SK-N-SH (cell line): Measurements from ENCODE around the gene SNX5. TPM values are rescaled to one million over a fixed set of nuclear protein-coding genes. Genes with fewer than 3 reads are reported as not detected.

Source experiments
- CTCF ChIA-PET: fragments of 300-600, 350-600 bp; formaldehyde crosslinking; extraction: SDS; loops from one replicate; lab custom pipeline; 2021; lab: Yijun Ruan, JAX
- POLR2A ChIA-PET: fragments of 350-600 bp; sonication (Branson Sonifier 250); formaldehyde crosslinking; extraction: SDS; loops from one replicate; lab custom pipeline; 2020; ENCODE audit warnings: antibody characterized with exemption, inconsistent platforms; lab: Yijun Ruan, JAX
- DNase-seq: peaks from one replicate; pipeline ENCODE4 v3.0.0; 2012
- H2AFZ ChIP-seq: fragments of 200-600 bp; sonication (generic); 2 replicates; pipeline ENCODE4 v1.8.1; 2016; ENCODE audit warnings: antibody characterized with exemption, mild to moderate bottlenecking, low read depth
- H3F3A ChIP-seq: fragments of 200-600 bp; sonication (generic); replicated peaks from 2 replicates; pipeline ENCODE3; 2016; ENCODE audit warnings: antibody characterized with exemption, mild to moderate bottlenecking; ENCODE audit not compliant: insufficient read depth
- H3K27ac ChIP-seq, 2 experiments: fragments of 200-500 bp in 1 of 2; fragments of 200-600 bp in 1 of 2; sonication (Bioruptor generic) in 1 of 2; sonication (generic), shearing (Covaris generic) in 1 of 2; 2 replicates each; pipeline versions ENCODE4 v1.5.1 to v1.6.1; 2014 to 2016; ENCODE audit warnings: low read depth in 2 of 2, inconsistent platforms in 1 of 2, low read length in 1 of 2, mild to moderate bottlenecking in 1 of 2, mixed read lengths in 1 of 2
- H3K27me3 ChIP-seq: fragments of 200-600 bp; sonication (generic), shearing (Covaris generic); 2 replicates; pipeline ENCODE4 v1.6.1; 2016; ENCODE audit warnings: mixed run types; ENCODE audit not compliant: insufficient read depth
- H3K36me3 ChIP-seq, 2 experiments: fragments of 200-500 bp in 1 of 2; fragments of 200-600 bp in 1 of 2; sonication (Bioruptor generic) in 1 of 2; sonication (generic) in 1 of 2; replicated peaks in 1 of 2; 2 replicates each; pipeline versions ENCODE3 to v1.5.1; 2014 to 2016; ENCODE audit warnings: low read length in 1 of 2, mild to moderate bottlenecking in 1 of 2; ENCODE audit not compliant: insufficient read depth in 2 of 2, control insufficient read depth in 1 of 2
- H3K4me1 ChIP-seq, 2 experiments: fragments of 200-500 bp in 1 of 2; fragments of 200-600 bp in 1 of 2; sonication (Bioruptor generic) in 1 of 2; sonication (generic), shearing (Covaris generic) in 1 of 2; 2 replicates each; pipeline versions ENCODE4 v1.5.1 to v1.6.1; 2014 to 2016; ENCODE audit warnings: low read depth in 1 of 2, low read length in 1 of 2, mixed run types in 1 of 2; ENCODE audit not compliant: insufficient read depth in 2 of 2, control insufficient read depth in 1 of 2
- H3K4me2 ChIP-seq: fragments of 200-600 bp; sonication (generic), shearing (Covaris generic); 2 replicates; pipeline ENCODE4 v1.6.1; 2017; ENCODE audit warnings: mixed run types
- H3K4me3 ChIP-seq, 2 experiments: fragments of 200-500 bp in 1 of 2; fragments of 200-600 bp in 1 of 2; sonication (Bioruptor generic) in 1 of 2; sonication (generic), shearing (Covaris generic) in 1 of 2; 2 replicates each; pipeline versions ENCODE4 v1.5.1 to v1.8.1; 2014 to 2016; ENCODE audit warnings: low read depth in 2 of 2, inconsistent platforms in 1 of 2, low read length in 1 of 2, mild to moderate bottlenecking in 1 of 2, mixed read lengths in 1 of 2, moderate library complexity in 1 of 2
- H3K79me2 ChIP-seq: fragments of 200-600 bp; sonication (generic); 2 replicates; pipeline ENCODE4 v1.8.1; 2017; ENCODE audit warnings: mild to moderate bottlenecking; ENCODE audit not compliant: insufficient read depth
- H3K9ac ChIP-seq: fragments of 200-600 bp; sonication (generic); 2 replicates; pipeline ENCODE4 v1.6.1; 2017; ENCODE audit warnings: mixed run types
- H3K9me2 ChIP-seq: fragments of 200-600 bp; sonication (generic); 2 replicates; pipeline ENCODE4 v1.6.1; 2017; ENCODE audit warnings: mixed run types
- H3K9me3 ChIP-seq: fragments of 200-600 bp; sonication (generic); 2 replicates; pipeline ENCODE4 v1.6.1; 2017; ENCODE audit warnings: mixed run types, mild to moderate bottlenecking, moderate library complexity
- H4K20me1 ChIP-seq: fragments of 200-600 bp; sonication (generic); 2 replicates; pipeline ENCODE4 v1.6.1; 2017; ENCODE audit warnings: mild to moderate bottlenecking, mixed run types; ENCODE audit not compliant: insufficient read depth
- CHD2 ChIP-seq: fragments of 150-350 bp; IDR thresholded peaks from 2 replicates; pipeline ENCODE4 v1.6.1; 2018; ENCODE audit warnings: low read length; ENCODE audit not compliant: partially characterized antibody
- EP300 ChIP-seq, 2 experiments: IDR thresholded peaks; 2 replicates each; pipeline versions ENCODE4 v1.4.0 to v1.6.1; 2012; ENCODE audit warnings: borderline replicate concordance in 1 of 2, low read depth in 1 of 2, low read length in 1 of 2
- FOSL2 ChIP-seq: IDR thresholded peaks from 2 replicates; pipeline ENCODE4 v1.4.0; 2012; ENCODE audit warnings: low read depth, mild to moderate bottlenecking, moderate library complexity, borderline replicate concordance
- FOXJ3 ChIP-seq: sonication (generic); formaldehyde crosslinking; IDR thresholded peaks from 2 replicates; pipeline ENCODE4 v1.5.1; 2020; ENCODE audit warnings: mild to moderate bottlenecking, missing genetic modification reagents
- JUND ChIP-seq: IDR thresholded peaks from 2 replicates; pipeline ENCODE4 v1.4.0; 2012
- MAX ChIP-seq: IDR thresholded peaks from 2 replicates; pipeline ENCODE4 v1.4.0; 2012; ENCODE audit warnings: low read depth
- MEF2A ChIP-seq: IDR thresholded peaks from 2 replicates; pipeline ENCODE4 v1.4.0; 2012; ENCODE audit warnings: low read depth, borderline replicate concordance
- MXI1 ChIP-seq: IDR thresholded peaks from 2 replicates; pipeline ENCODE4 v1.6.1; 2012; ENCODE audit warnings: mild to moderate bottlenecking, low read depth, low read length, improper control_type of control experiment
- NRF1 ChIP-seq: IDR thresholded peaks from 2 replicates; pipeline ENCODE4 v1.6.1; 2012; ENCODE audit warnings: low read depth, mild to moderate bottlenecking, low read length
- RAD21 ChIP-seq: IDR thresholded peaks from 2 replicates; pipeline ENCODE4 v1.6.1; 2012; ENCODE audit warnings: mild to moderate bottlenecking, low read length
- RFX5 ChIP-seq: IDR thresholded peaks from 2 replicates; pipeline ENCODE4 v1.6.1; 2012; ENCODE audit warnings: mild to moderate bottlenecking, improper control_type of control experiment, low read length
- SIN3A ChIP-seq: IDR thresholded peaks from 2 replicates; pipeline ENCODE4 v1.6.1; 2012; ENCODE audit warnings: low read depth, mild to moderate bottlenecking, low read length, moderate library complexity, borderline replicate concordance
- TEAD4 ChIP-seq: IDR thresholded peaks from 2 replicates; pipeline ENCODE4 v1.4.0; 2012; ENCODE audit warnings: mild to moderate bottlenecking, borderline replicate concordance; ENCODE audit not compliant: insufficient read depth
- USF2 ChIP-seq: fragments of 150-350 bp; IDR thresholded peaks from 2 replicates; pipeline ENCODE4 v1.6.1; 2017; ENCODE audit warnings: antibody characterized with exemption, low read length, low read depth, borderline replicate concordance
- YY1 ChIP-seq: IDR thresholded peaks from 2 replicates; pipeline ENCODE4 v1.4.0; 2012; ENCODE audit warnings: low read depth, mild to moderate bottlenecking
- WGBS: methylation state at CpG from one replicate; pipeline ENCODE4 v1.1.6; 2017; ENCODE audit warnings: low lambda C conversion rate; 5-methylcytosine and 5-hydroxymethylcytosine counted together
- polyA plus RNA-seq, 3 experiments: library from polyadenylated mRNA; depleted of rRNA; stranded (reverse); fragments of >200 nt; gene quantifications; 2 replicates each; pipeline ENCODE4 v1.2.3, GENCODE V29; 2012
- TF ChIP-seq, protein P1 (sequence below): IDR thresholded peaks from 2 replicates; pipeline ENCODE4 v1.4.0; 2012; ENCODE audit warnings: low read depth, borderline replicate concordance
- TF ChIP-seq, protein P2 (sequence below): fragments of 150-350 bp; IDR thresholded peaks from 2 replicates; pipeline ENCODE4 v1.6.1; 2016; ENCODE audit warnings: mild to moderate bottlenecking, low read depth, low read length
- TF ChIP-seq, protein P3 (sequence below): IDR thresholded peaks from 2 replicates; pipeline ENCODE4 v1.4.0; 2012; ENCODE audit warnings: low read depth, borderline replicate concordance
- TF ChIP-seq, protein P4 (sequence below): fragments of 200-600 bp; sonication (generic); IDR thresholded peaks from 2 replicates; pipeline ENCODE4 v1.6.1; 2017; ENCODE audit warnings: antibody characterized with exemption, mild to moderate bottlenecking, moderate library complexity

The SNX5 gene
- polyA plus RNA-seq, 1 of the 3 experiments (the other 2 are of a cell fraction): 76.2 TPM

- DNase-seq: no peak
- H3K4me1 ChIP-seq: peaks cover 0 to 11% of the 10 kb centered on the region in 2 experiments; a peak in 1 of 4 replicates
- no peaks in the 10 kb centered on the region for H3K79me2 ChIP-seq
- H3K4me2 ChIP-seq: no peak overlapping the region
- H3K9me3 ChIP-seq: no peaks in the 10 kb centered on the region
- H3F3A ChIP-seq: peaks cover 4% of the 10 kb centered on the region
- TF ChIP-seq, protein P1, sequence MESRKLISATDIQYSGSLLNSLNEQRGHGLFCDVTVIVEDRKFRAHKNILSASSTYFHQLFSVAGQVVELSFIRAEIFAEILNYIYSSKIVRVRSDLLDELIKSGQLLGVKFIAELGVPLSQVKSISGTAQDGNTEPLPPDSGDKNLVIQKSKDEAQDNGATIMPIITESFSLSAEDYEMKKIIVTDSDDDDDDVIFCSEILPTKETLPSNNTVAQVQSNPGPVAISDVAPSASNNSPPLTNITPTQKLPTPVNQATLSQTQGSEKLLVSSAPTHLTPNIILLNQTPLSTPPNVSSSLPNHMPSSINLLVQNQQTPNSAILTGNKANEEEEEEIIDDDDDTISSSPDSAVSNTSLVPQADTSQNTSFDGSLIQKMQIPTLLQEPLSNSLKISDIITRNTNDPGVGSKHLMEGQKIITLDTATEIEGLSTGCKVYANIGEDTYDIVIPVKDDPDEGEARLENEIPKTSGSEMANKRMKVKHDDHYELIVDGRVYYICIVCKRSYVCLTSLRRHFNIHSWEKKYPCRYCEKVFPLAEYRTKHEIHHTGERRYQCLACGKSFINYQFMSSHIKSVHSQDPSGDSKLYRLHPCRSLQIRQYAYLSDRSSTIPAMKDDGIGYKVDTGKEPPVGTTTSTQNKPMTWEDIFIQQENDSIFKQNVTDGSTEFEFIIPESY: no peak
- TF ChIP-seq EP300 (IDR thresholded peaks at IDR 0.05; ENCODE audit: borderline replicate concordance in 1 of 2, low read depth in 1 of 2, low read length in 1 of 2): no peak
- TF ChIP-seq, protein P2, sequence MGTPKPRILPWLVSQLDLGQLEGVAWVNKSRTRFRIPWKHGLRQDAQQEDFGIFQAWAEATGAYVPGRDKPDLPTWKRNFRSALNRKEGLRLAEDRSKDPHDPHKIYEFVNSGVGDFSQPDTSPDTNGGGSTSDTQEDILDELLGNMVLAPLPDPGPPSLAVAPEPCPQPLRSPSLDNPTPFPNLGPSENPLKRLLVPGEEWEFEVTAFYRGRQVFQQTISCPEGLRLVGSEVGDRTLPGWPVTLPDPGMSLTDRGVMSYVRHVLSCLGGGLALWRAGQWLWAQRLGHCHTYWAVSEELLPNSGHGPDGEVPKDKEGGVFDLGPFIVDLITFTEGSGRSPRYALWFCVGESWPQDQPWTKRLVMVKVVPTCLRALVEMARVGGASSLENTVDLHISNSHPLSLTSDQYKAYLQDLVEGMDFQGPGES: no peak
- TF ChIP-seq MXI1: no peak
- TF ChIP-seq TEAD4: no peak
- TF ChIP-seq MAX: no peak
- no peak for TF ChIP-seq USF2
- TF ChIP-seq, protein P3, sequence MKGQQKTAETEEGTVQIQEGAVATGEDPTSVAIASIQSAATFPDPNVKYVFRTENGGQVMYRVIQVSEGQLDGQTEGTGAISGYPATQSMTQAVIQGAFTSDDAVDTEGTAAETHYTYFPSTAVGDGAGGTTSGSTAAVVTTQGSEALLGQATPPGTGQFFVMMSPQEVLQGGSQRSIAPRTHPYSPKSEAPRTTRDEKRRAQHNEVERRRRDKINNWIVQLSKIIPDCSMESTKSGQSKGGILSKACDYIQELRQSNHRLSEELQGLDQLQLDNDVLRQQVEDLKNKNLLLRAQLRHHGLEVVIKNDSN: no peak
- no peak for TF ChIP-seq RFX5
- no peak for TF ChIP-seq MEF2A
- TF ChIP-seq FOSL2: no peak
- TF ChIP-seq JUND: no peak
- TF ChIP-seq SIN3A: no peak
- no peak for TF ChIP-seq YY1
- TF ChIP-seq CHD2: no peak
- TF ChIP-seq, protein P4, sequence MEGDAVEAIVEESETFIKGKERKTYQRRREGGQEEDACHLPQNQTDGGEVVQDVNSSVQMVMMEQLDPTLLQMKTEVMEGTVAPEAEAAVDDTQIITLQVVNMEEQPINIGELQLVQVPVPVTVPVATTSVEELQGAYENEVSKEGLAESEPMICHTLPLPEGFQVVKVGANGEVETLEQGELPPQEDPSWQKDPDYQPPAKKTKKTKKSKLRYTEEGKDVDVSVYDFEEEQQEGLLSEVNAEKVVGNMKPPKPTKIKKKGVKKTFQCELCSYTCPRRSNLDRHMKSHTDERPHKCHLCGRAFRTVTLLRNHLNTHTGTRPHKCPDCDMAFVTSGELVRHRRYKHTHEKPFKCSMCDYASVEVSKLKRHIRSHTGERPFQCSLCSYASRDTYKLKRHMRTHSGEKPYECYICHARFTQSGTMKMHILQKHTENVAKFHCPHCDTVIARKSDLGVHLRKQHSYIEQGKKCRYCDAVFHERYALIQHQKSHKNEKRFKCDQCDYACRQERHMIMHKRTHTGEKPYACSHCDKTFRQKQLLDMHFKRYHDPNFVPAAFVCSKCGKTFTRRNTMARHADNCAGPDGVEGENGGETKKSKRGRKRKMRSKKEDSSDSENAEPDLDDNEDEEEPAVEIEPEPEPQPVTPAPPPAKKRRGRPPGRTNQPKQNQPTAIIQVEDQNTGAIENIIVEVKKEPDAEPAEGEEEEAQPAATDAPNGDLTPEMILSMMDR: no peak
- TF ChIP-seq FOXJ3 (CRISPR knock-in tag): no peak
- TF ChIP-seq NRF1: no peak
- TF ChIP-seq RAD21: no peak
- H3K9me2 ChIP-seq: no peaks in the 10 kb centered on the region
- no peak overlapping the region for H3K27ac ChIP-seq
- POLR2A ChIA-PET: no interaction called here
- H3K4me3 ChIP-seq: no peak overlapping the region
- H3K36me3 ChIP-seq: peaks cover 0 to 7% of the 10 kb centered on the region in 2 experiments
- H3K27me3 ChIP-seq: no peaks in the 10 kb centered on the region
- no peaks in the 10 kb centered on the region for H4K20me1 ChIP-seq
- WGBS: 90% methylated on average over 8 of the region's 9 CpGs
- CTCF ChIA-PET: interaction anchor here (1.0 to 7.0 kb wide), 5 partner anchors 41 to 399 kb away, joined by 3 to 75 read pairs (median 3); partner anchors contain the start of gene RRBP1
- H2AFZ ChIP-seq: no peak overlapping the region
- no peak overlapping the region for H3K9ac ChIP-seq
Observed at GRCh38 chr20:17935761-17936160, 32.8 kb downstream of the SNX5 start.
